Heart left ventricle (tissue), 13 donors: ENCODE data around the gene RBM23.
A peak's percentile ranks its signal among the peaks of the same experiment; 100 is the strongest.

Source experiments
- POLR2A ChIP-seq, 2 donors: fragments of 450-650 bp; IDR thresholded peaks; one replicate each; pipeline ENCODE4 v1.6.1; 2017; ENCODE audit warnings: antibody characterized with exemption in 2 of 2, mild to moderate bottlenecking in 2 of 2, moderate library complexity in 2 of 2
- TF ChIP-seq, protein P1 (sequence below), 12 donors: fragments of 200-600 bp; sonication (generic) in 4 of 12; IDR thresholded peaks; one replicate each; pipeline versions ENCODE4 v1.5.0 to v1.8.0; 2018 to 2022; ENCODE audit warnings: antibody characterized with exemption in 12 of 12, mild to moderate bottlenecking in 5 of 12
- donor health status: ischemic (EF 13 %, LVEDD 7.1; RV severe dilation, severe dysfunction).
- donor health status: DM: no; HTN: yes; CAD: no.
- donor health status: DM: no; HTN: no; CAD: no.
- donor health status: ischemic (EF 25% LVEDD 6.9; RV normal size, moderate dysfunction).
- donor health status: ischemic (EF 25% LVEDD 5.7; RV mildly dilated, moderate dysfunction).
- donor health status: ischemic (EF 35%, LVEDD 5.7; RV mildly dilated, moderate dysfunction).
- donor health status: nonischemic (EF 11% LVEDD 7.7; RV severe dilation, severe dysfunction).
- donor health status: DM: yes; HTN: yes; CAD: no.
- donor health status: PGD.
- donor health status: ischemic (EF 29% LVEDD 5.4; RV normal size, mild dysfunction).
- donor health status: nonischemic (EF 23%, LVEDD 6.1; RV moderate dilation, normal function).

DNA sequence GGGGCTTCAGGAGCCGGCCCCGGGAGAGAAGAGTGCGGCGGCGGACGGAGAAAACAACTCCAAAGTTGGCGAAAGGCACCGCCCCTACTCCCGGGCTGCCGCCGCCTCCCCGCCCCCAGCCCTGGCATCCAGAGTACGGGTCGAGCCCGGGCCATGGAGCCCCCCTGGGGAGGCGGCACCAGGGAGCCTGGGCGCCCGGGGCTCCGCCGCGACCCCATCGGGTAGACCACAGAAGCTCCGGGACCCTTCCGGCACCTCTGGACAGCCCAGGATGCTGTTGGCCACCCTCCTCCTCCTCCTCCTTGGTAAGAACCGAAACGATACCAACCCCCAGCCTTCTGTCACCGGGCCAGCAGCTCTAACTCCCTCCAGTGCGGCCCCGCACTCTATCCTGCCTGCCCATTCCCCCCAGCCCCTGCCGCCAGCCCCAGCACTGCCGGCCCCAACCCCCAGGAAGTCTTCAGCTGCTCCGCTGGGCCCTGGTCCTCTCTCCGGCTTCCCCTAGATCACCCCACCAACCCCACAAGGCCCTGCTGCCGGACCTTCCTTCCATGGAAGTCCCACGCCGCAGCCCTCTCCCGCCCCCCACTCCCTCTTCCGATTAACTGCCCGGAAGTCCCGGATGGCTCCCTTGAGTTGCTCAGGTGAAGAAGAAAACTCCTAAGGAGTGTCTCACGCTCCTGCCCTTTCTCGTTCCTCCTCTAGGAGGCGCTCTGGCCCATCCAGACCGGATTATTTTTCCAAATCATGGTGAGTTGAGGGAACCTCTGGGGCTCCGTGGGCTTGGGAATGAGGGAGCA lies 46.7 kb downstream of the RBM23 start:
- TF ChIP-seq, protein P1, sequence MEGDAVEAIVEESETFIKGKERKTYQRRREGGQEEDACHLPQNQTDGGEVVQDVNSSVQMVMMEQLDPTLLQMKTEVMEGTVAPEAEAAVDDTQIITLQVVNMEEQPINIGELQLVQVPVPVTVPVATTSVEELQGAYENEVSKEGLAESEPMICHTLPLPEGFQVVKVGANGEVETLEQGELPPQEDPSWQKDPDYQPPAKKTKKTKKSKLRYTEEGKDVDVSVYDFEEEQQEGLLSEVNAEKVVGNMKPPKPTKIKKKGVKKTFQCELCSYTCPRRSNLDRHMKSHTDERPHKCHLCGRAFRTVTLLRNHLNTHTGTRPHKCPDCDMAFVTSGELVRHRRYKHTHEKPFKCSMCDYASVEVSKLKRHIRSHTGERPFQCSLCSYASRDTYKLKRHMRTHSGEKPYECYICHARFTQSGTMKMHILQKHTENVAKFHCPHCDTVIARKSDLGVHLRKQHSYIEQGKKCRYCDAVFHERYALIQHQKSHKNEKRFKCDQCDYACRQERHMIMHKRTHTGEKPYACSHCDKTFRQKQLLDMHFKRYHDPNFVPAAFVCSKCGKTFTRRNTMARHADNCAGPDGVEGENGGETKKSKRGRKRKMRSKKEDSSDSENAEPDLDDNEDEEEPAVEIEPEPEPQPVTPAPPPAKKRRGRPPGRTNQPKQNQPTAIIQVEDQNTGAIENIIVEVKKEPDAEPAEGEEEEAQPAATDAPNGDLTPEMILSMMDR (IDR thresholded peaks at IDR 0.05), result peak; percentile 85 to 95 (median 89)
- no peak for TF ChIP-seq POLR2A (IDR thresholded peaks at IDR 0.05)
